ENCODE results near the gene ASIC1. TPM values are rescaled to one million over a fixed set of nuclear protein-coding genes. Genes with fewer than 3 reads are reported as not detected.

ASIC1 gene
- total and polyA plus RNA-seq, 2 of the 4 experiments (the other 2 are of a cell fraction): 1.6 to 9.9 TPM

DNA sequence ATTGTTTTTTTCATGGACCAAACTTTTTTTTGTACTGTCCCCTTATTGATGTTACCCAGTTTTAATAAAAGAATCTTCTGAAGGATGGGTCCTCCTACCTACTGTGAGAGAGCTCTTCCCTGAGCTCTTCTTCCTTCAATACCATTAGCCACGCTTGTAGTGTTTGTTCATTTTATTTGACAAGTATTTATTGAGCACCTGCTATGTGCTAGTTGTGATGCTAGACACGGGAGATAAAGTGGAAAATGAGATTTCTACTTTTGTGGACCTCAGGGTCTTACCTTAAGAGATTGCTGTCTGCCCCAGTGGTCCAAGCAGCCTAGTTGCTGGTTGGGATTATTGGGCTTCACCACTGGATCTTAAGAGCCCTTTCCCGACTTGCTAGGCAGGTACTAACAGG is 43.2 kb downstream of the ASIC1 start:
- Histone ChIP-seq H3K4me3 (ENCODE audit: insufficient read depth, low read depth, low read length) (no peak overlapping the region), H3K23ac (ENCODE audit: low read depth, low read length) (no peak overlapping the region), H3K4me1 (ENCODE audit: control insufficient read depth, insufficient read depth, low read length) (no peaks in the 10 kb centered on the region), H4K20me1 (ENCODE audit: insufficient read depth, low read length) (0 out of 2 replicates have a peak, but pooled peaks cover 5% of the 10 kb centered on the region), H3K9me3 (ENCODE audit: control insufficient read depth, insufficient read depth, low read length) (no peaks in the 10 kb centered on the region), H3K4ac (ENCODE audit: low read depth, low read length) (no peak overlapping the region), H3K27ac (ENCODE audit: insufficient read depth, low read length) (no peak overlapping the region), H3K4me2 (ENCODE audit: low read depth, low read length) (no peak overlapping the region), H3K56ac (ENCODE audit: extremely low read depth, insufficient read depth, low read length) (no peak overlapping the region), H2AK9ac (replicated peaks; ENCODE audit: low read depth, low read length, poor library complexity) (no peak overlapping the region), H3K18ac (ENCODE audit: low read depth, low read length) (no peak overlapping the region), H3K79me1 (ENCODE audit: low read depth in 1 of 2, low read length in 2 of 2) (peaks cover 4 to 28% of the 10 kb centered on the region in 2 experiments; a peak in 3 of 4 replicates), H2BK120ac (ENCODE audit: low read depth, low read length) (no peak overlapping the region), H3K9me1 (ENCODE audit: insufficient read depth, low read length) (no peaks in the 10 kb centered on the region), H4K8ac (ENCODE audit: low read depth in 2 of 2, low read length in 2 of 2) (no peak overlapping the region), H4K5ac (ENCODE audit: low read depth, low read length) (no peak overlapping the region), H2AFZ (replicated peaks; ENCODE audit: low read length, poor library complexity) (no peak overlapping the region), H3K36me3 (ENCODE audit: control insufficient read depth, insufficient read depth, low read length) (peaks cover 45% of the 10 kb centered on the region), H3K27me3 (ENCODE audit: control insufficient read depth, insufficient read depth, low read length) (peaks cover 4% of the 10 kb centered on the region; the same call in 1 of the 2 replicates), H3K9ac (ENCODE audit: low read depth, low read length) (no peak overlapping the region), H2BK5ac (ENCODE audit: low read depth, low read length, poor library complexity, severe bottlenecking) (no peak overlapping the region), H3K14ac (replicated peaks; ENCODE audit: low read depth, low read length) (no peak overlapping the region), H2BK20ac (ENCODE audit: low read depth, low read length) (no peak overlapping the region), H2BK15ac (ENCODE audit: low read depth, low read length) (no peak overlapping the region), H2AK5ac (ENCODE audit: low read depth, low read length) (no peak overlapping the region), H4K91ac (ENCODE audit: insufficient read depth, low read depth, low read length) (no peak overlapping the region)
- in situ Hi-C loops (cut with MboI; ENCODE audit: low sequenced_read_pairs): no loop called here
- no TSS peak for BruUV-seq (replicated peaks)
- CTCF ChIA-PET: interaction anchor here (1.0 kb wide), 1 partner anchor 15 kb away, joined by 3 read pairs; the partner anchor contains the start of gene SMARCD1
- TF ChIP-seq RAD21 (IDR thresholded peaks at IDR 0.05; ENCODE audit: low read length): no peak
- TF ChIP-seq POLR2A (IDR thresholded peaks at IDR 0.05; ENCODE audit: low read depth, low read length): no peak
- TF ChIP-seq FOS (IDR thresholded peaks at IDR 0.05; ENCODE audit: low read depth, low read length): no peak
- TF ChIP-seq, protein P1, sequence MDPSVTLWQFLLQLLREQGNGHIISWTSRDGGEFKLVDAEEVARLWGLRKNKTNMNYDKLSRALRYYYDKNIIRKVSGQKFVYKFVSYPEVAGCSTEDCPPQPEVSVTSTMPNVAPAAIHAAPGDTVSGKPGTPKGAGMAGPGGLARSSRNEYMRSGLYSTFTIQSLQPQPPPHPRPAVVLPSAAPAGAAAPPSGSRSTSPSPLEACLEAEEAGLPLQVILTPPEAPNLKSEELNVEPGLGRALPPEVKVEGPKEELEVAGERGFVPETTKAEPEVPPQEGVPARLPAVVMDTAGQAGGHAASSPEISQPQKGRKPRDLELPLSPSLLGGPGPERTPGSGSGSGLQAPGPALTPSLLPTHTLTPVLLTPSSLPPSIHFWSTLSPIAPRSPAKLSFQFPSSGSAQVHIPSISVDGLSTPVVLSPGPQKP (IDR thresholded peaks at IDR 0.05; ENCODE audit: borderline replicate concordance, low read depth, low read length): no peak
- TF ChIP-seq, protein P2, sequence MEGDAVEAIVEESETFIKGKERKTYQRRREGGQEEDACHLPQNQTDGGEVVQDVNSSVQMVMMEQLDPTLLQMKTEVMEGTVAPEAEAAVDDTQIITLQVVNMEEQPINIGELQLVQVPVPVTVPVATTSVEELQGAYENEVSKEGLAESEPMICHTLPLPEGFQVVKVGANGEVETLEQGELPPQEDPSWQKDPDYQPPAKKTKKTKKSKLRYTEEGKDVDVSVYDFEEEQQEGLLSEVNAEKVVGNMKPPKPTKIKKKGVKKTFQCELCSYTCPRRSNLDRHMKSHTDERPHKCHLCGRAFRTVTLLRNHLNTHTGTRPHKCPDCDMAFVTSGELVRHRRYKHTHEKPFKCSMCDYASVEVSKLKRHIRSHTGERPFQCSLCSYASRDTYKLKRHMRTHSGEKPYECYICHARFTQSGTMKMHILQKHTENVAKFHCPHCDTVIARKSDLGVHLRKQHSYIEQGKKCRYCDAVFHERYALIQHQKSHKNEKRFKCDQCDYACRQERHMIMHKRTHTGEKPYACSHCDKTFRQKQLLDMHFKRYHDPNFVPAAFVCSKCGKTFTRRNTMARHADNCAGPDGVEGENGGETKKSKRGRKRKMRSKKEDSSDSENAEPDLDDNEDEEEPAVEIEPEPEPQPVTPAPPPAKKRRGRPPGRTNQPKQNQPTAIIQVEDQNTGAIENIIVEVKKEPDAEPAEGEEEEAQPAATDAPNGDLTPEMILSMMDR (conservative IDR thresholded peaks at IDR 0.05; ENCODE audit: low read depth, low read length): no peak
- no peak for TF ChIP-seq BHLHE40 (IDR thresholded peaks at IDR 0.05; ENCODE audit: low read depth, low read length)
- TF ChIP-seq SMC3 (IDR thresholded peaks at IDR 0.05; ENCODE audit: low read depth, low read length): no peak
- TF ChIP-seq RCOR1 (IDR thresholded peaks at IDR 0.05; ENCODE audit: insufficient replicate concordance, low read length): no peak
- no peak for TF ChIP-seq MAFK (IDR thresholded peaks at IDR 0.05; ENCODE audit: low read depth, low read length)
- TF ChIP-seq, protein P3, sequence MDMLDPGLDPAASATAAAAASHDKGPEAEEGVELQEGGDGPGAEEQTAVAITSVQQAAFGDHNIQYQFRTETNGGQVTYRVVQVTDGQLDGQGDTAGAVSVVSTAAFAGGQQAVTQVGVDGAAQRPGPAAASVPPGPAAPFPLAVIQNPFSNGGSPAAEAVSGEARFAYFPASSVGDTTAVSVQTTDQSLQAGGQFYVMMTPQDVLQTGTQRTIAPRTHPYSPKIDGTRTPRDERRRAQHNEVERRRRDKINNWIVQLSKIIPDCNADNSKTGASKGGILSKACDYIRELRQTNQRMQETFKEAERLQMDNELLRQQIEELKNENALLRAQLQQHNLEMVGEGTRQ (IDR thresholded peaks at IDR 0.05; ENCODE audit: low read depth, low read length): no peak
- no peak for TF ChIP-seq NFE2L2 (IDR thresholded peaks at IDR 0.05; ENCODE audit: low read depth, low read length)
- no peak for TF ChIP-seq CHD1 (IDR thresholded peaks at IDR 0.05; ENCODE audit: low read depth, low read length)
- no peak for TF ChIP-seq MAZ (IDR thresholded peaks at IDR 0.05; ENCODE audit: borderline replicate concordance, low read depth, low read length)
- TF ChIP-seq RFX5 (IDR thresholded peaks at IDR 0.05; ENCODE audit: low read depth, low read length): no peak
- TF ChIP-seq CEBPB (IDR thresholded peaks at IDR 0.05; ENCODE audit: low read depth, low read length): no peak
- ATAC-seq (ENCODE audit: low read depth): no peak
- intact Hi-C loops (cut with micrococcal nuclease): no loop called here
- dilution Hi-C loops (cut with HindIII; ENCODE audit: low sequenced_read_pairs, unreplicated experiment): no loop called here
- POLR2A ChIA-PET (ENCODE audit: unreplicated experiment): no interaction called here
- DNase-seq: no peak
- no CpG with 5 or more reads among the region's 3 CpGs for WGBS, 2 experiments (ENCODE audit: extremely low coverage in 2 of 2, insufficient read length in 1 of 2)

All from IMR-90 (cell line).